Psoas muscle (tissue), 8 donors: ENCODE measurements around the gene MATN1. TPM values are rescaled to one million over a fixed set of nuclear protein-coding genes. Genes with fewer than 3 reads are reported as not detected.

Experiments
- ATAC-seq, 4 donors: fragments of 200-7000 bp; cut with Tn5 transposase; one replicate each; pipeline ENCODE4 v1.9.1; 2020; ENCODE audit warnings: moderate library complexity in 3 of 4, mild to moderate bottlenecking in 2 of 4
- DNase-seq, 2 donors: peaks; one replicate each; pipeline ENCODE4 v3.0.0-alpha.2; 2020
- H3K27ac ChIP-seq: fragments of 200-600 bp; one replicate; pipeline ENCODE4 v1.8.0; 2022
- H3K27me3 ChIP-seq, 3 donors: fragments of 200-600 bp in 1 of 3; one replicate each; pipeline versions ENCODE4 v1.6.1 to v1.8.0; 2013 to 2022; ENCODE audit warnings: low read length in 2 of 3, mild to moderate bottlenecking in 2 of 3, moderate library complexity in 1 of 3; ENCODE audit not compliant: insufficient read depth in 3 of 3
- H3K36me3 ChIP-seq, 2 donors: fragments of 200-600 bp in 1 of 2; one replicate each; pipeline versions ENCODE4 v1.6.1 to v1.8.0; 2013 to 2022; ENCODE audit warnings: low read depth in 1 of 2, mild to moderate bottlenecking in 1 of 2, moderate library complexity in 1 of 2; ENCODE audit not compliant: insufficient read depth in 1 of 2
- H3K4me1 ChIP-seq: fragments of 200-600 bp; one replicate; pipeline ENCODE4 v1.8.0; 2022
- H3K4me3 ChIP-seq: fragments of 200-600 bp; one replicate; pipeline ENCODE4 v1.8.0; 2022; ENCODE audit warnings: mild to moderate bottlenecking
- H3K9me3 ChIP-seq: fragments of 200-600 bp; one replicate; pipeline ENCODE4 v1.8.0; 2022
- CTCF ChIP-seq: fragments of 200-600 bp; IDR thresholded peaks from one replicate; pipeline ENCODE4 v1.8.0; 2022; ENCODE audit warnings: antibody characterized with exemption
- WGBS, 3 donors: extraction: QIAGEN DNeasy Blood & Tissue Kit; methylation state at CpG; one replicate each; pipeline versions ENCODE4 v1.1.6 to v1.1.7; 2013; 5-methylcytosine and 5-hydroxymethylcytosine counted together
- intact Hi-C, 2 donors: fragments of 100-400 bp; cut with DNase I; formaldehyde crosslinking; loops; one replicate each; pipeline versions ENCODE4 v1.11.0 to v1.14.2; 2022
- polyA plus RNA-seq, 3 donors: library from polyadenylated mRNA; stranded (reverse); fragments of 200-250 nt; gene quantifications; one replicate each; pipeline ENCODE4 v1.2.3, GENCODE V29; 2013
- total RNA-seq, 4 donors: library from RNA; stranded (reverse); fragmentation: NEBNext Ultra II Directional in 2 of 4; extraction: Animal tissue kit (Norgen Biotek cat#: 25700) in 2 of 4; gene quantifications; one replicate each; pipeline versions ENCODE4 v1.2.1 to v1.2.4, GENCODE V29; 2021 to 2023
- donor health status: healthy with polysubstance abuse.
- donor health status: DM: no; HTN: no; CAD: no; lungs with moderate emphysema.
- donor health status: Bipolar disorder and iron deficiency.
- donor health status: healthy.
- donor health status: DM: yes; HTN: yes; CAD: no.
- donor health status: DM: no; HTN: no; CAD: no.
- donor health status: DM: no; HTN: no; CAD: no.
- donor health status: DM: yes; HTN: yes; CAD: no.

MATN1 gene
- total and polyA plus RNA-seq, 7 donors = 0.03 to 0.07 (median 0.04) TPM; not detected in 4

- no peak overlapping the region for H3K27ac ChIP-seq
- no peaks in the 10 kb centered on the region for H3K4me1 ChIP-seq
- intact Hi-C loops = no loop called here
- no peaks in the 10 kb centered on the region for H3K9me3 ChIP-seq
- no peaks in the 10 kb centered on the region for H3K27me3 ChIP-seq
- TF ChIP-seq CTCF = no peak
- WGBS, 3 donors = 92 to 97% (median 96%) methylated on average over 3 of the region's 3 CpGs
- DNase-seq = no peak
- no peak overlapping the region for H3K4me3 ChIP-seq
- H3K36me3 ChIP-seq = no peaks in the 10 kb centered on the region
- ATAC-seq = no peak
Observed at GRCh38 chr1:30742963-30743559, 19.7 kb upstream of the MATN1 start.

GRCh38 chr1:30742300-30742962 lies 19.0 kb upstream of the MATN1 start:
- intact Hi-C loops = no loop called here
- DNase-seq = no peak
- 84 to 91% (median 85%) methylated on average over 11 of the region's 11 CpGs for WGBS, 3 donors
- H3K27me3 ChIP-seq = no peaks in the 10 kb centered on the region
- H3K27ac ChIP-seq = no peak overlapping the region
- no peaks in the 10 kb centered on the region for H3K36me3 ChIP-seq
- no peaks in the 10 kb centered on the region for H3K9me3 ChIP-seq
- TF ChIP-seq CTCF = no peak
- no peak for ATAC-seq
- H3K4me1 ChIP-seq = no peaks in the 10 kb centered on the region
- no peak overlapping the region for H3K4me3 ChIP-seq

- Histone ChIP-seq H3K4me1 (no peaks in the 10 kb centered on the region), H3K36me3 (no peaks in the 10 kb centered on the region), H3K27ac (no peak overlapping the region), H3K9me3 (no peaks in the 10 kb centered on the region), H3K27me3 (no peaks in the 10 kb centered on the region), H3K4me3 (no peak overlapping the region)
- 75 to 79% (median 76%) methylated on average over 12 of the region's 12 CpGs for WGBS, 3 donors
- intact Hi-C loops = no loop called here
- DNase-seq (no peak), ATAC-seq (no peak)
- no peak for TF ChIP-seq CTCF
Observed at GRCh38 chr1:30741239-30741894, 18.0 kb upstream of the MATN1 start.

- Histone ChIP-seq H3K9me3 (no peaks in the 10 kb centered on the region), H3K36me3 (no peaks in the 10 kb centered on the region), H3K4me3 (no peak overlapping the region), H3K27ac (no peak overlapping the region), H3K4me1 (no peaks in the 10 kb centered on the region), H3K27me3 (no peaks in the 10 kb centered on the region)
- no peak for ATAC-seq
- no peak for TF ChIP-seq CTCF
- intact Hi-C loops = no loop called here
- 83 to 85% (median 85%) methylated on average over 13 to 15 of the region's 15 CpGs for WGBS, 3 donors
- DNase-seq = no peak
Observed at GRCh38 chr1:30740251-30741238, 17.2 kb upstream of the MATN1 start.
